ENCODE results near the gene ZNF566.

- no peak for TF ChIP-seq EZH2phosphoT487 (IDR thresholded peaks at IDR 0.05; ENCODE audit: low read depth)
- no peak for TF ChIP-seq CTCF (IDR thresholded peaks at IDR 0.05; ENCODE audit: low read depth, low read length)
Observed at GRCh38 chr19:36527341-36527740, 38.0 kb upstream of the ZNF566 start.
